K562 (cell line): ENCODE data around the gene SMIM29. TPM values are rescaled to one million over a fixed set of nuclear protein-coding genes. Genes with fewer than 3 reads are reported as not detected.

Source experiments
- DLX4 ChIP-seq: fragments of 250-450 bp; sonication (Bioruptor Pico); IDR thresholded peaks from 2 replicates; pipeline ENCODE4 v1.6.1; 2021; ENCODE audit warnings: mild to moderate bottlenecking
- FOXK1 ChIP-seq: sonication (generic); formaldehyde crosslinking; IDR thresholded peaks from 2 replicates; pipeline ENCODE4 v1.8.0; 2022; ENCODE audit warnings: missing genetic modification reagents, mild to moderate bottlenecking, borderline replicate concordance
- MIER1 ChIP-seq: fragments of 450-650 bp; IDR thresholded peaks from 2 replicates; pipeline ENCODE4 v1.6.1; 2016; ENCODE audit warnings: antibody characterized with exemption, mild to moderate bottlenecking, low read depth
- MTA1 ChIP-seq: fragments of 450-650 bp; IDR thresholded peaks from 2 replicates; pipeline ENCODE4 v1.6.1; 2017; ENCODE audit warnings: borderline replicate concordance
- NR4A1 ChIP-seq, 2 experiments: fragments of 250-450 bp in 1 of 2; fragments of 450-650 bp in 1 of 2; sonication (Bioruptor Pico) in 1 of 2; IDR thresholded peaks; 2 replicates each; pipeline versions ENCODE4 v1.4.0 to v1.6.1; 2016 to 2020; ENCODE audit warnings: mild to moderate bottlenecking in 2 of 2, missing compliant biosample characterization in 1 of 2, missing genetic modification characterization in 1 of 2, moderate library complexity in 1 of 2
- SLC30A9 ChIP-seq: fragments of 250-450 bp; sonication (Bioruptor Pico); IDR thresholded peaks from 2 replicates; pipeline ENCODE4 v1.8.0; 2022; ENCODE audit warnings: mild to moderate bottlenecking, moderate library complexity
- ZBTB11 ChIP-seq, 3 experiments: fragments of 200-800 bp in 1 of 3; fragments of 250-450 bp in 1 of 3; fragments of 450-650 bp in 1 of 3; sonication (Bioruptor Pico) in 1 of 3; sonication (Bioruptor generic) in 1 of 3; formaldehyde crosslinking in 1 of 3; IDR thresholded peaks; 2 replicates each; pipeline versions ENCODE4 v1.6.1 to v1.8.0; 2016 to 2022; ENCODE audit warnings: mild to moderate bottlenecking in 2 of 3, missing genetic modification characterization in 2 of 3, missing compliant biosample characterization in 1 of 3, moderate library complexity in 1 of 3
- polyA plus RNA-seq, 8 experiments: library from polyadenylated mRNA; depleted of rRNA in 4 of 8; stranded (reverse) in 5 of 8; unstranded in 3 of 8; fragments of >200 nt; fragmentation: Nextera tagmentation in 2 of 8; fragmentation: Illumina TruSeq in 1 of 8; extraction: Ambion mirVana in 2 of 8; extraction: Trizol in 1 of 8; gene quantifications; 2 replicates each; pipeline versions ENCODE4 v1.2.1 to v1.2.3, GENCODE V29; 2011 to 2014; ENCODE audit warnings: inconsistent platforms in 1 of 8, missing spikeins in 1 of 8
- total RNA-seq, 7 experiments: library from RNA; depleted of rRNA in 6 of 7; stranded (reverse); fragments of >200 nt in 6 of 7; fragmentation: Illumina TruSeq in 2 of 7; extraction: Trizol in 2 of 7; gene quantifications; 2 replicates each; pipeline versions ENCODE4 v1.2.1 to v1.2.3, GENCODE V29; 2011 to 2021; ENCODE audit warnings: low replicate concordance in 1 of 7
- TF ChIP-seq, protein P1 (sequence below): fragments of 450-650 bp; IDR thresholded peaks from 2 replicates; pipeline ENCODE4 v1.7.1; 2018; ENCODE audit warnings: mild to moderate bottlenecking, low read depth; ENCODE audit not compliant: partially characterized antibody
- TF ChIP-seq, protein P2 (sequence below): conservative IDR thresholded peaks from 2 replicates; pipeline ENCODE4 v1.6.1; 2011; ENCODE audit warnings: low read depth, mild to moderate bottlenecking, low read length; ENCODE audit not compliant: control insufficient read depth

Gene SMIM29
- total and polyA plus RNA-seq, 9 of the 15 experiments (the other 6 are each of a cell fraction or from before 2014, with no cell fraction given) = 6.5 to 36.7 (median 20.9) TPM

GRCh38 chr6:34236131-34236442 is 12.7 kb downstream of the SMIM29 start (continued):
- TF ChIP-seq ZBTB11 (CRISPR knock-in tag; IDR thresholded peaks at IDR 0.05) (peak in 1 of 3 experiments; percentile 36; a peak in 2 of 6 replicates), MTA1 (no peak), NR4A1 (CRISPR knock-in tag; IDR thresholded peaks at IDR 0.05) (no peak), NR4A1 (tag; IDR thresholded peaks at IDR 0.05) (0 out of 2 replicates have a peak, but pooled peaks have one; percentile 11), DLX4 (CRISPR knock-in tag) (no peak), MIER1 (no peak), FOXK1 (CRISPR knock-in tag) (0 out of 2 replicates have a peak, but pooled peaks have one; percentile 69), SLC30A9 (CRISPR knock-in tag) (0 out of 2 replicates have a peak, but pooled peaks have one; percentile 61)
- TF ChIP-seq, protein P1, sequence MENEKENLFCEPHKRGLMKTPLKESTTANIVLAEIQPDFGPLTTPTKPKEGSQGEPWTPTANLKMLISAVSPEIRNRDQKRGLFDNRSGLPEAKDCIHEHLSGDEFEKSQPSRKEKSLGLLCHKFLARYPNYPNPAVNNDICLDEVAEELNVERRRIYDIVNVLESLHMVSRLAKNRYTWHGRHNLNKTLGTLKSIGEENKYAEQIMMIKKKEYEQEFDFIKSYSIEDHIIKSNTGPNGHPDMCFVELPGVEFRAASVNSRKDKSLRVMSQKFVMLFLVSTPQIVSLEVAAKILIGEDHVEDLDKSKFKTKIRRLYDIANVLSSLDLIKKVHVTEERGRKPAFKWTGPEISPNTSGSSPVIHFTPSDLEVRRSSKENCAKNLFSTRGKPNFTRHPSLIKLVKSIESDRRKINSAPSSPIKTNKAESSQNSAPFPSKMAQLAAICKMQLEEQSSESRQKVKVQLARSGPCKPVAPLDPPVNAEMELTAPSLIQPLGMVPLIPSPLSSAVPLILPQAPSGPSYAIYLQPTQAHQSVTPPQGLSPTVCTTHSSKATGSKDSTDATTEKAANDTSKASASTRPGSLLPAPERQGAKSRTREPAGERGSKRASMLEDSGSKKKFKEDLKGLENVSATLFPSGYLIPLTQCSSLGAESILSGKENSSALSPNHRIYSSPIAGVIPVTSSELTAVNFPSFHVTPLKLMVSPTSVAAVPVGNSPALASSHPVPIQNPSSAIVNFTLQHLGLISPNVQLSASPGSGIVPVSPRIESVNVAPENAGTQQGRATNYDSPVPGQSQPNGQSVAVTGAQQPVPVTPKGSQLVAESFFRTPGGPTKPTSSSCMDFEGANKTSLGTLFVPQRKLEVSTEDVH = no peak
- TF ChIP-seq, protein P2, sequence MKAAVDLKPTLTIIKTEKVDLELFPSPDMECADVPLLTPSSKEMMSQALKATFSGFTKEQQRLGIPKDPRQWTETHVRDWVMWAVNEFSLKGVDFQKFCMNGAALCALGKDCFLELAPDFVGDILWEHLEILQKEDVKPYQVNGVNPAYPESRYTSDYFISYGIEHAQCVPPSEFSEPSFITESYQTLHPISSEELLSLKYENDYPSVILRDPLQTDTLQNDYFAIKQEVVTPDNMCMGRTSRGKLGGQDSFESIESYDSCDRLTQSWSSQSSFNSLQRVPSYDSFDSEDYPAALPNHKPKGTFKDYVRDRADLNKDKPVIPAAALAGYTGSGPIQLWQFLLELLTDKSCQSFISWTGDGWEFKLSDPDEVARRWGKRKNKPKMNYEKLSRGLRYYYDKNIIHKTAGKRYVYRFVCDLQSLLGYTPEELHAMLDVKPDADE = no peak
